ENCODE results near the gene ZNF543.

DNA sequence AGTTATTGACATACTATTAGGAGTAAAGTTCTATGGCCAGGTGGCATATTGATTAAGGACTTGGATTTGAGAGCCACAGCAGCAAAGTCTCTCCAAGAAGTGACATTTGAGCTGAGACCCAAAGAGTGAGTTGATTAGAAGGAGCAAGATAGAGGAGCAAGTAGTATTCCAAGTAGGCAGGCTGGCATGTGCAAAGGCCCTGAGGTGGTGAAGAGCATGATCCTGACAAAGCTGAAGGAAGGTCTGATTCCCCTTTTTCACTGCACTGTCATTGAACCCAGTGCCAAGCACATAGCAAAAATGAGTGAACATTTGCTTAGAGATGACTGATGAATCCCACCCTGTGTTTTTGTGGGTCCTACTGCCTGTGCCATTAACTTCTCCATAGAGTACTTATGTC is 4.7 kb downstream of the ZNF543 start:
- no peak for TF ChIP-seq CTCF (conservative IDR thresholded peaks at IDR 0.05; ENCODE audit: low read depth, low read length)
- no peak for TF ChIP-seq EZH2 (IDR thresholded peaks at IDR 0.05; ENCODE audit: low read length, unreplicated experiment)
